Measurements from ENCODE around the gene ZBTB46. TPM values are rescaled to one million over a fixed set of nuclear protein-coding genes. Genes with fewer than 3 reads are reported as not detected.

The ZBTB46 gene
- total and polyA plus RNA-seq, 10 of the 15 experiments (the other 5 are each of a cell fraction or from before 2014, with no cell fraction given): 0.15 to 0.92 (median 0.34) TPM

GRCh38 chr20:63782521-63782971 lies 48.5 kb downstream of the ZBTB46 start (continued):
- TF ChIP-seq E2F8 (IDR thresholded peaks at IDR 0.05; ENCODE audit: low read depth, partially characterized antibody): no peak
- no peak for TF ChIP-seq ZNF592 (IDR thresholded peaks at IDR 0.05)
- no peak for TF ChIP-seq SIN3A (IDR thresholded peaks at IDR 0.05; ENCODE audit: low read depth, low read length)

GRCh38 chr20:63782051-63782471 lies 49.0 kb downstream of the ZBTB46 start:
- DNase-seq (ENCODE audit: low read depth, low spot score) (peak; percentile 34), ATAC-seq (peak; percentile 95), FAIRE-seq (no peak)
- in situ Hi-C loops (cut with MboI): no loop called here
- peak overlapping the region; percentile 3; the same call in 1 of the 2 replicates for H3K4me2 ChIP-seq (ENCODE audit: control insufficient read depth, insufficient read depth)
- peaks cover 8% of the 10 kb centered on the region for H3K4me1 ChIP-seq (ENCODE audit: control insufficient read depth, insufficient read depth, low read length)
- no peak overlapping the region for H3K4me3 ChIP-seq
- no peaks in the 10 kb centered on the region for H3K79me2 ChIP-seq (ENCODE audit: control insufficient read depth, insufficient read depth, low read length)
- peaks cover 6% of the 10 kb centered on the region; the same call in 1 of the 3 replicates for H3K9me3 ChIP-seq (replicated peaks; ENCODE audit: control insufficient read depth, insufficient read depth, low read length)
- no peaks in the 10 kb centered on the region for H4K20me1 ChIP-seq (ENCODE audit: control insufficient read depth, insufficient read depth)
- ChIA-PET RAD21 (ENCODE audit: unreplicated experiment) (no interaction called here), POLR2A (interaction anchor here (0.6 kb wide), 2 partner anchors 12 to 34 kb away, joined by 3 read pairs; no protein-coding TSS in a partner anchor), SMC1A (ENCODE audit: uncharacterized antibody, unreplicated experiment) (no interaction called here), CTCF (no interaction called here)
- intact Hi-C loops (cut with micrococcal nuclease; ENCODE audit: unreplicated experiment): no loop called here
- 3% methylated on average over 14 of the region's 18 CpGs for WGBS (ENCODE audit: insufficient coverage, insufficient replicate concordance, low lambda C conversion rate, missing lambda C conversion rate)
- no peaks in the 10 kb centered on the region for H3K36me3 ChIP-seq (ENCODE audit: control insufficient read depth in 2 of 2, insufficient read depth in 2 of 2, low read length in 1 of 2)
- no peak overlapping the region for H2AFZ ChIP-seq (ENCODE audit: control insufficient read depth, low read depth, low read length)
- no peak overlapping the region for H3K9ac ChIP-seq (ENCODE audit: control insufficient read depth, insufficient read depth, low read length)
- no peaks in the 10 kb centered on the region for H3K27me3 ChIP-seq (replicated peaks in 1 of 2; ENCODE audit: control insufficient read depth in 2 of 2, insufficient read depth in 2 of 2, low read length in 1 of 2)
- BruUV-seq (replicated peaks): no TSS peak
- no peak overlapping the region for H3K27ac ChIP-seq (ENCODE audit: control insufficient read depth, insufficient read depth)
- peak; percentile 32 for TF ChIP-seq SMC3 (IDR thresholded peaks at IDR 0.05; ENCODE audit: borderline replicate concordance, low read length)
- TF ChIP-seq RAD21 (IDR thresholded peaks at IDR 0.05; ENCODE audit: insufficient read depth, low read depth, low read length): peak; percentile 27; the same call in 1 of the 2 replicates
- TF ChIP-seq PBX3 (IDR thresholded peaks at IDR 0.05; ENCODE audit: insufficient replicate concordance, low read depth, low read length): no peak
- TF ChIP-seq CTCF (IDR thresholded peaks at IDR 0.05 in 2 of 3, conservative IDR thresholded peaks at IDR 0.05 in 1 of 3; ENCODE audit: control insufficient read depth in 2 of 3, extremely low read depth in 1 of 3, insufficient read depth in 1 of 3, low read depth in 3 of 3, low read length in 3 of 3): peak; percentile 16 to 30 (median 21); a peak in 3 of 6 replicates

Data from GM12878 (cell line).